ENCODE data around the gene CLMN.

DNA sequence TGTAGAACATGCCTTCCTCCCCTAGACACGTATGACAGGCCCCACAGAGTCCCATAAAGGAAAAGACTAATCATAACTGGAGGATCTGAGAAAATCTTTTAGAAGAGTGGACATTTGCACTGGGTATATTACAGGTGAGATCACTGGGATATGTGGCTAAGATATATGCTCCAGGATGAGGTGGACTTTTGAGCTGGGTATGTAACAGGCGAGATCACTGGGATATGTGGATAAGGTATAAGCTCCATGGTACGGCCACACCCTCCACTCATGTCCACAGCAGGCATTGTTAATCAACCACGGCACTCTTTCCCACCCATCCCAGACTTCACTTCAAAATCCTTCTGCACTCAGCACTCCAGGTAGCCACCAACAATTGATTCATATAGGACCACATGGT, 34.1 kb downstream of the CLMN start:
- TF ChIP-seq SPI1 (IDR thresholded peaks at IDR 0.05; ENCODE audit: low read depth, low read length) (no peak), POLR2A (IDR thresholded peaks at IDR 0.05; ENCODE audit: low read depth, low read length) (no peak), POLR2AphosphoS5 (IDR thresholded peaks at IDR 0.05; ENCODE audit: low read depth, low read length) (no peak)

Measured in GM12891 (cell line).